ENCODE measurements around the gene ERICH6. TPM values are rescaled to one million over a fixed set of nuclear protein-coding genes. Genes with fewer than 3 reads are reported as not detected.

Gene ERICH6
- total RNA-seq, 1 experiment from 2014 or later = not detected

DNA sequence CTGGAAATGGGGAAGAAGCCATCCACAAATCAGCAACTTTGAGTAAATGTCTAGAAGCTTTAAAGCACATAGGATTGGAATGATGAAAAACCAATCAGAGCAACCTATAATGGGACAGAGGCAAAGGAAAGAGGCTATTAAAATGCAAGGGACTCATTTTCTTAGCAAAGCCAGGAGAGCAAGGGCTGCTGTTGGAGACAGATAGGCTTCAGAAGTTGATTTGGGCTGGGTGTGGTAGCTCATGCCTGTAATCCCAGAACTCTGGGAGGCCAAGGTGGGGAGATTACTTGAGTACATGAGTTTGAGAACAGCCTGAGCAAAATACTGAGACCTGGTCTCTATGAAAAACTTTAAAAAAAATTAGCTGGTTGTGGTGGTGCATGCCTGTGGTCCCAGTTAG, 16.1 kb downstream of the ERICH6 start:
- Mint-ChIP-seq H3K36me3 (ENCODE audit: insufficient read depth, unreplicated experiment) (no peaks in the 10 kb centered on the region), H3K27me3 (ENCODE audit: insufficient read depth, unreplicated experiment) (no peaks in the 10 kb centered on the region), H3K4me3 (ENCODE audit: unreplicated experiment) (no peak overlapping the region), H3K4me1 (ENCODE audit: insufficient read depth, unreplicated experiment) (no peaks in the 10 kb centered on the region), H3K9me3 (ENCODE audit: unreplicated experiment) (no peaks in the 10 kb centered on the region), H3K27ac (ENCODE audit: low read depth, unreplicated experiment) (no peak overlapping the region)
- ChIA-PET CTCF (interaction anchor here (0.6 to 0.8 kb wide), 2 partner anchors 12 to 467 kb away, joined by 3 to 4 read pairs; no protein-coding TSS in a partner anchor), POLR2A (interaction anchor here (0.7 kb wide), 1 partner anchor 7 kb away, joined by 3 read pairs; no protein-coding TSS in a partner anchor)
- intact Hi-C loops (cut with micrococcal nuclease) = no loop called here
- DNase-seq (ENCODE audit: unreplicated experiment) = no peak
- TF ChIP-seq, protein P1, sequence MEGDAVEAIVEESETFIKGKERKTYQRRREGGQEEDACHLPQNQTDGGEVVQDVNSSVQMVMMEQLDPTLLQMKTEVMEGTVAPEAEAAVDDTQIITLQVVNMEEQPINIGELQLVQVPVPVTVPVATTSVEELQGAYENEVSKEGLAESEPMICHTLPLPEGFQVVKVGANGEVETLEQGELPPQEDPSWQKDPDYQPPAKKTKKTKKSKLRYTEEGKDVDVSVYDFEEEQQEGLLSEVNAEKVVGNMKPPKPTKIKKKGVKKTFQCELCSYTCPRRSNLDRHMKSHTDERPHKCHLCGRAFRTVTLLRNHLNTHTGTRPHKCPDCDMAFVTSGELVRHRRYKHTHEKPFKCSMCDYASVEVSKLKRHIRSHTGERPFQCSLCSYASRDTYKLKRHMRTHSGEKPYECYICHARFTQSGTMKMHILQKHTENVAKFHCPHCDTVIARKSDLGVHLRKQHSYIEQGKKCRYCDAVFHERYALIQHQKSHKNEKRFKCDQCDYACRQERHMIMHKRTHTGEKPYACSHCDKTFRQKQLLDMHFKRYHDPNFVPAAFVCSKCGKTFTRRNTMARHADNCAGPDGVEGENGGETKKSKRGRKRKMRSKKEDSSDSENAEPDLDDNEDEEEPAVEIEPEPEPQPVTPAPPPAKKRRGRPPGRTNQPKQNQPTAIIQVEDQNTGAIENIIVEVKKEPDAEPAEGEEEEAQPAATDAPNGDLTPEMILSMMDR (IDR thresholded peaks at IDR 0.05; ENCODE audit: unreplicated experiment) = no peak
- BruUV-seq (replicated peaks) = no TSS peak

DNA sequence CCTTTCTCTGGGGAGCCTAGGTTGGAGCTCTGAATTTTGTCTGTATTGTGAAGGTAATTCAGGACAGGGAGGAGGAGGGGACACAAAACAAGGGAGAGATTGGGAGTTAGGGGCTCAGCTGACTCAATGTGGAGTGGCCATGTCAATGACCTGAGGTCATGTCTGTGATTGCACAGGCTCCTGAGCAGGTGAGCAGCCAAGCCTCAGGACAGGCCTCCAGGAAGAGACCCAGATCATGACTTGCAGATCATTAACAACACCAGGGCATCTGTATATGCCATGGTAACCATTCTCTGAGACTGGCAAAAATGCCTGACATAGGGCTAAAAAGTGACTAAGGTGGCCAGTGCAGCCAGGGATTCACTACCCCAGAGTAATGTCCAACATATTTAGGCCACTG, 20.9 kb downstream of the ERICH6 start:
- no peaks in the 10 kb centered on the region for H3K4me1 Mint-ChIP-seq (ENCODE audit: insufficient read depth, unreplicated experiment)
- no peaks in the 10 kb centered on the region for H3K9me3 Mint-ChIP-seq (ENCODE audit: unreplicated experiment)
- no peak for DNase-seq (ENCODE audit: unreplicated experiment)
- TF ChIP-seq, protein P1 (IDR thresholded peaks at IDR 0.05; ENCODE audit: unreplicated experiment) = no peak
- H3K27me3 Mint-ChIP-seq (ENCODE audit: insufficient read depth, unreplicated experiment) = no peaks in the 10 kb centered on the region
- H3K36me3 Mint-ChIP-seq (ENCODE audit: insufficient read depth, unreplicated experiment) = no peaks in the 10 kb centered on the region
- H3K27ac Mint-ChIP-seq (ENCODE audit: low read depth, unreplicated experiment) = no peak overlapping the region
- H3K4me3 Mint-ChIP-seq (ENCODE audit: unreplicated experiment) = no peak overlapping the region
- POLR2A ChIA-PET = interaction anchor here (0.6 kb wide), 1 partner anchor 20 kb away, joined by 3 read pairs; no protein-coding TSS in a partner anchor
- CTCF ChIA-PET = no interaction called here
- no TSS peak for BruUV-seq (replicated peaks)
- intact Hi-C loops (cut with micrococcal nuclease) = no loop called here

DNA sequence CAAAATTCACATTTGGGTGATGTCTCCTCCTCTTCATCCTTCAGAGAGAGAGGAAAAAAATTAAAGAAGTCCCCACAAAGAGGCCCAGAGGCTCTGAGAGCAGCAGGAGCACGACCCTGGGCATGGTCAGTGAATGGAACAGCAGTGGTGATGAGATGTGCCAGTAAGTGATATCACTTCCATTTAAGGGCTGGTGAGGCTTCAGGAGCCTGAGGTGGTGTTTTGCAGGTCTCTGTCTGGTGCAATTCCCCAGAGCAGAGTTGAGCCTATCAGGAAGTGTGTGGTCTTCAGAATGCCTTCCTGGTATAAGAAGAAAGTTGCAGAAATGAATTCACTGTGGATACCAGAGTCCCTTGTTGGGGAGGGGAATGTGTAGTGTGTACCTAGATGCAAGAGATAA, 21.4 kb downstream of the ERICH6 start:
- H3K36me3 Mint-ChIP-seq (ENCODE audit: insufficient read depth, unreplicated experiment) = no peaks in the 10 kb centered on the region
- H3K4me3 Mint-ChIP-seq (ENCODE audit: unreplicated experiment) = no peak overlapping the region
- H3K27ac Mint-ChIP-seq (ENCODE audit: low read depth, unreplicated experiment) = no peak overlapping the region
- no TSS peak for BruUV-seq (replicated peaks)
- ChIA-PET CTCF (interaction anchor here (0.7 kb wide), 1 partner anchor 78 kb away, joined by 3 read pairs; no protein-coding TSS in a partner anchor), POLR2A (no interaction called here)
- intact Hi-C loops (cut with micrococcal nuclease) = no loop called here
- H3K4me1 Mint-ChIP-seq (ENCODE audit: insufficient read depth, unreplicated experiment) = no peaks in the 10 kb centered on the region
- H3K9me3 Mint-ChIP-seq (ENCODE audit: unreplicated experiment) = no peaks in the 10 kb centered on the region
- no peak for DNase-seq (ENCODE audit: unreplicated experiment)
- TF ChIP-seq, protein P1 (IDR thresholded peaks at IDR 0.05; ENCODE audit: unreplicated experiment) = no peak
- no peaks in the 10 kb centered on the region for H3K27me3 Mint-ChIP-seq (ENCODE audit: insufficient read depth, unreplicated experiment)

DNA sequence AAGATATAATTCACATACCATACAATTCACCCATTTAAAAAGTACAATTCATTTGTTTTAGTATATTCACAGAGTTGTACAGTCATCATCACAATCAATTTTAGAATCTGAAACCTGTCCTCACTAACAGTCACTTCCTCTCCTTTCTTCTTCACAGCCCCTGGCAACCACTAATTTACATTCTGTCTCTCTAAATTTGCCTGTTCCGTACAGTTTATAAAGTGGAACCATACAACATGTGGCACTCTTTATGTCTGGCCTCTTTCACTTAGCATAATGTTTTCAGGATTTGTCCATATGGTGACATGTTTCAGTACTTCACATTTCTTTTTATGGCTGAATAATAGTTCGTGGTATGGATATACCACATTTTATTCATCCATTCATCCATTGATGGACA, 22.7 kb downstream of the ERICH6 start:
- Mint-ChIP-seq H3K4me3 (ENCODE audit: unreplicated experiment) (no peak overlapping the region), H3K9me3 (ENCODE audit: unreplicated experiment) (peaks cover 3% of the 10 kb centered on the region), H3K36me3 (ENCODE audit: insufficient read depth, unreplicated experiment) (no peaks in the 10 kb centered on the region), H3K27me3 (ENCODE audit: insufficient read depth, unreplicated experiment) (no peaks in the 10 kb centered on the region), H3K4me1 (ENCODE audit: insufficient read depth, unreplicated experiment) (no peaks in the 10 kb centered on the region), H3K27ac (ENCODE audit: low read depth, unreplicated experiment) (no peak overlapping the region)
- ChIA-PET POLR2A (no interaction called here), CTCF (interaction anchor here (0.6 to 1.1 kb wide), 2 partner anchors 69 to 475 kb away, joined by 3 read pairs; no protein-coding TSS in a partner anchor)
- TF ChIP-seq, protein P1 (IDR thresholded peaks at IDR 0.05; ENCODE audit: unreplicated experiment) = no peak
- DNase-seq (ENCODE audit: unreplicated experiment) = no peak
- no TSS peak for BruUV-seq (replicated peaks)
- intact Hi-C loops (cut with micrococcal nuclease) = no loop called here

Measured in MCF 10A (cell line).